Ovary (tissue), 3 donors: Measurements from ENCODE around the gene FOXL3.

Experiments
- EP300 ChIP-seq: sonication (generic); formaldehyde crosslinking; IDR thresholded peaks from one replicate; pipeline ENCODE4 v1.6.1; 2017; ENCODE audit warnings: antibody characterized with exemption
- POLR2A ChIP-seq: fragments of 450-650 bp; IDR thresholded peaks from one replicate; pipeline ENCODE4 v1.6.1; 2017; ENCODE audit warnings: antibody characterized with exemption, mild to moderate bottlenecking, moderate library complexity
- TF ChIP-seq, protein P1 (sequence below), 3 donors: fragments of 450-650 bp in 2 of 3; fragments of 200-600 bp in 1 of 3; IDR thresholded peaks; one replicate each; pipeline versions ENCODE4 v1.5.1 to v1.8.0; 2016 to 2022; ENCODE audit warnings: antibody characterized with exemption in 3 of 3, mild to moderate bottlenecking in 1 of 3
- donor health status: DM: no; HTN: no; CAD: no.

DNA sequence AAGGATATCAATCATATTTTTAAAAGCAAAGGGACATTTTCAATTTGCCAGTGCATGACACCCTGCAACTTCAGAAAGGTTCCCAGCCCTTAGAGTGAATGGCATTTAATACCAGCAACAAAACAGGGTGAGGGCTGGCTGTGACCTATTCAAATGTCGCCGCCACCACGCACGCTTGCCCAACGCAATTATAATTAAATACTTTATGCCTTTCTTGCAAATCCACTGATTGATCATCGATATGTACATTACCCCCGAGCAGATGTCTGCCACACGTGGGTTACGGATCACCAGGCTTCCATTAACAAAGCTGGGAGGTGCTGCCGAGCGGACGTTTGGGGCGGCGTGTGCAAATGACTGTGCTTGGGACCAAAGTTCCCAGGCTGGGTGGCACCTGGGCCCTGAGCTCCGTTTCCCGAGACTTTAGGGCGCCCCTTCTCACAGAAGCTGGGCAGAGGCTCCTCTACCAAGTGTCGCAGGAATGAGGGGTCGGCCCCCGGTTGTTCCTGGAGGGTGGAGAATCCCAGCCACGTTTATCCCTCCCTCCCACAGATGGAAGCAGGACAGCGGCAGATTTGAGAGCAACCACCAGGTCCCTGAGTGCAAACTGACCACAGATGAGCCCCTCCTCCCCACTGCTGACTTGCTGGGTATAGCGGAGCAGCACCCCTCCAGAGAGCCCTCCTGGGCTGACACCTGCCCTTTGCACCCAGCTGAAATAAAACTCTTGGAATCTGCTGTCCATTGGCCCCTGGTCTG is 3.9 kb downstream of the FOXL3 start:
- TF ChIP-seq, protein P1, sequence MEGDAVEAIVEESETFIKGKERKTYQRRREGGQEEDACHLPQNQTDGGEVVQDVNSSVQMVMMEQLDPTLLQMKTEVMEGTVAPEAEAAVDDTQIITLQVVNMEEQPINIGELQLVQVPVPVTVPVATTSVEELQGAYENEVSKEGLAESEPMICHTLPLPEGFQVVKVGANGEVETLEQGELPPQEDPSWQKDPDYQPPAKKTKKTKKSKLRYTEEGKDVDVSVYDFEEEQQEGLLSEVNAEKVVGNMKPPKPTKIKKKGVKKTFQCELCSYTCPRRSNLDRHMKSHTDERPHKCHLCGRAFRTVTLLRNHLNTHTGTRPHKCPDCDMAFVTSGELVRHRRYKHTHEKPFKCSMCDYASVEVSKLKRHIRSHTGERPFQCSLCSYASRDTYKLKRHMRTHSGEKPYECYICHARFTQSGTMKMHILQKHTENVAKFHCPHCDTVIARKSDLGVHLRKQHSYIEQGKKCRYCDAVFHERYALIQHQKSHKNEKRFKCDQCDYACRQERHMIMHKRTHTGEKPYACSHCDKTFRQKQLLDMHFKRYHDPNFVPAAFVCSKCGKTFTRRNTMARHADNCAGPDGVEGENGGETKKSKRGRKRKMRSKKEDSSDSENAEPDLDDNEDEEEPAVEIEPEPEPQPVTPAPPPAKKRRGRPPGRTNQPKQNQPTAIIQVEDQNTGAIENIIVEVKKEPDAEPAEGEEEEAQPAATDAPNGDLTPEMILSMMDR (IDR thresholded peaks at IDR 0.05) = no peak
- TF ChIP-seq POLR2A = no peak
- TF ChIP-seq EP300 = no peak
